ENCODE measurements around the gene EHD3. TPM values are rescaled to one million over a fixed set of nuclear protein-coding genes. Genes with fewer than 3 reads are reported as not detected.

Gene EHD3
- total RNA-seq, 8 experiments from 2014 or later, result 0.91 to 53.7 (median 7.8) TPM

- no peak within 1 kb of the TSS for H3K27ac ChIP-seq
- 25 to 90% (median 58%) methylated on average over 1 to 5 of the region's 6 CpGs; no CpG with 5 or more reads in 2 of the 10 experiments for WGBS, 10 experiments
- ATAC-seq (replicated peaks in 6 of 8), result no peak
- in situ Hi-C loops (cut with MboI; ENCODE audit: low pct_unique_long_range_greater_than_20kb in 2 of 9, low sequenced_read_pairs in 9 of 9, unreplicated experiment in 9 of 9), result no loop called here
- H3K4me1 ChIP-seq (replicated peaks in 1 of 2), result peaks cover 6 to 27% of the 10 kb centered on the region in 2 donors
- H3K4me3 ChIP-seq, result no peak within 1 kb of the TSS
These were observed 16.3 kb upstream of the EHD3 start, which contains the start of gene CAPN14 for GRCh38 chr2:31217465-31218200. Gene CAPN14 (minus strand): TSS chr2:31217515. CDS start chr2:31205447, 12,068 bp downstream.

GRCh38 chr2:31219131-31219969 is 14.6 kb upstream of the EHD3 start:
- ATAC-seq (replicated peaks in 6 of 8), result peak in 2 of 8 experiments; percentile 33 to 41
- in situ Hi-C loops (cut with MboI; ENCODE audit: low pct_unique_long_range_greater_than_20kb in 2 of 9, low sequenced_read_pairs in 9 of 9, unreplicated experiment in 9 of 9), result no loop called here
- Histone ChIP-seq H3K4me1 (replicated peaks in 1 of 2) (peaks cover 0 to 12% of the 10 kb centered on the region in 2 donors), H3K4me3 (no peak overlapping the region), H3K27ac (no peak overlapping the region)
- WGBS, 10 experiments, result 8 to 80% (median 59%) methylated on average over 1 to 8 of the region's 11 CpGs

GRCh38 chr2:31221544-31221943 is 12.4 kb upstream of the EHD3 start:
- ATAC-seq (replicated peaks in 6 of 8), result no peak
- Histone ChIP-seq H3K4me1 (replicated peaks in 1 of 2) (no peaks in the 10 kb centered on the region), H3K27ac (no peak overlapping the region), H3K4me3 (no peak overlapping the region)
- in situ Hi-C loops (cut with MboI; ENCODE audit: low pct_unique_long_range_greater_than_20kb in 2 of 9, low sequenced_read_pairs in 9 of 9, unreplicated experiment in 9 of 9), result no loop called here
- 10 to 75% (median 42%) methylated on average over 2 to 6 of the region's 6 CpGs; no CpG with 5 or more reads in 1 of the 10 experiments for WGBS, 10 experiments

- Histone ChIP-seq H3K4me3 (no peak overlapping the region), H3K4me1 (replicated peaks in 1 of 2) (no peaks in the 10 kb centered on the region), H3K27ac (no peak overlapping the region)
- in situ Hi-C loops (cut with MboI; ENCODE audit: low pct_unique_long_range_greater_than_20kb in 2 of 9, low sequenced_read_pairs in 9 of 9, unreplicated experiment in 9 of 9), result no loop called here
- ATAC-seq (replicated peaks in 6 of 8), result no peak
- WGBS, 10 experiments, result 57 to 97% (median 88%) methylated on average over 1 to 4 of the region's 4 CpGs; no CpG with 5 or more reads in 2 of the 10 experiments
These were observed 11.9 kb upstream of the EHD3 start for GRCh38 chr2:31222071-31222470.

- Histone ChIP-seq H3K27ac (no peak overlapping the region), H3K4me1 (replicated peaks in 1 of 2) (no peaks in the 10 kb centered on the region), H3K4me3 (no peak overlapping the region)
- no peak for ATAC-seq (replicated peaks in 6 of 8)
- WGBS, 10 experiments, result 65 to 100% (median 92%) methylated on average over 1 to 4 of the region's 4 CpGs; no CpG with 5 or more reads in 4 of the 10 experiments
- in situ Hi-C loops (cut with MboI; ENCODE audit: low pct_unique_long_range_greater_than_20kb in 2 of 9, low sequenced_read_pairs in 9 of 9, unreplicated experiment in 9 of 9), result no loop called here
These were observed 10.9 kb upstream of the EHD3 start for GRCh38 chr2:31223026-31223425.

GRCh38 chr2:31223749-31224148 is 10.2 kb upstream of the EHD3 start:
- ATAC-seq (replicated peaks in 6 of 8), result peak in 4 of 8 experiments; percentile 14 to 61 (median 50)
- Histone ChIP-seq H3K4me3 (no peak overlapping the region), H3K4me1 (replicated peaks in 1 of 2) (no peaks in the 10 kb centered on the region), H3K27ac (no peak overlapping the region)
- in situ Hi-C loops (cut with MboI; ENCODE audit: low pct_unique_long_range_greater_than_20kb in 2 of 9, low sequenced_read_pairs in 9 of 9, unreplicated experiment in 9 of 9), result no loop called here
- 20 to 100% (median 77%) methylated on average over 1 to 6 of the region's 7 CpGs for WGBS, 10 experiments

- WGBS, 10 experiments, result 0 to 80% (median 50%) methylated on average over 1 to 2 of the region's 2 CpGs; no CpG with 5 or more reads in 3 of the 10 experiments
- in situ Hi-C loops (cut with MboI; ENCODE audit: low pct_unique_long_range_greater_than_20kb in 2 of 9, low sequenced_read_pairs in 9 of 9, unreplicated experiment in 9 of 9), result no loop called here
- no peak for ATAC-seq (replicated peaks in 6 of 8)
- no peak overlapping the region for H3K27ac ChIP-seq
- no peak overlapping the region for H3K4me3 ChIP-seq
- no peaks in the 10 kb centered on the region for H3K4me1 ChIP-seq (replicated peaks in 1 of 2)
These were observed 7.7 kb upstream of the EHD3 start for GRCh38 chr2:31226266-31226665.

GRCh38 chr2:31227110-31227509 is 6.8 kb upstream of the EHD3 start:
- in situ Hi-C loops (cut with MboI; ENCODE audit: low pct_unique_long_range_greater_than_20kb in 2 of 9, low sequenced_read_pairs in 9 of 9, unreplicated experiment in 9 of 9), result no loop called here
- no peak overlapping the region for H3K4me3 ChIP-seq
- ATAC-seq (replicated peaks in 6 of 8), result peak in 1 of 8 experiments; percentile 24
- no peak overlapping the region for H3K27ac ChIP-seq
- WGBS, 10 experiments, result 6 to 83% (median 64%) methylated on average over 1 to 6 of the region's 6 CpGs; no CpG with 5 or more reads in 2 of the 10 experiments
- H3K4me1 ChIP-seq (replicated peaks in 1 of 2), result no peaks in the 10 kb centered on the region

GRCh38 chr2:31227711-31228125 is 6.2 kb upstream of the EHD3 start:
- no peak overlapping the region for H3K27ac ChIP-seq
- in situ Hi-C loops (cut with MboI; ENCODE audit: low pct_unique_long_range_greater_than_20kb in 2 of 9, low sequenced_read_pairs in 9 of 9, unreplicated experiment in 9 of 9), result no loop called here
- ATAC-seq (replicated peaks in 6 of 8), result no peak
- H3K4me3 ChIP-seq, result no peak overlapping the region
- 64 to 100% (median 90%) methylated on average over 2 to 5 of the region's 10 CpGs; no CpG with 5 or more reads in 3 of the 10 experiments for WGBS, 10 experiments
- H3K4me1 ChIP-seq (replicated peaks in 1 of 2), result no peaks in the 10 kb centered on the region

GRCh38 chr2:31228717-31229116 is 5.2 kb upstream of the EHD3 start:
- Histone ChIP-seq H3K27ac (no peak overlapping the region), H3K4me1 (replicated peaks in 1 of 2) (peaks cover 7 to 9% of the 10 kb centered on the region in 2 donors), H3K4me3 (no peak overlapping the region)
- WGBS, 10 experiments, result 17 to 86% (median 57%) methylated on average over 1 to 3 of the region's 3 CpGs; no CpG with 5 or more reads in 2 of the 10 experiments
- in situ Hi-C loops (cut with MboI; ENCODE audit: low pct_unique_long_range_greater_than_20kb in 2 of 9, low sequenced_read_pairs in 9 of 9, unreplicated experiment in 9 of 9), result no loop called here
- no peak for ATAC-seq (replicated peaks in 6 of 8)

- H3K27ac ChIP-seq, result no peak overlapping the region
- H3K4me1 ChIP-seq (replicated peaks in 1 of 2), result peaks cover 17 to 21% of the 10 kb centered on the region in 2 donors
- no peak overlapping the region for H3K4me3 ChIP-seq
- in situ Hi-C loops (cut with MboI; ENCODE audit: low pct_unique_long_range_greater_than_20kb in 2 of 9, low sequenced_read_pairs in 9 of 9, unreplicated experiment in 9 of 9), result no loop called here
- no peak for ATAC-seq (replicated peaks in 6 of 8)
- WGBS, 10 experiments, result 47 to 94% (median 73%) methylated on average over 3 of the region's 3 CpGs; no CpG with 5 or more reads in 1 of the 10 experiments
These were observed 3.2 kb upstream of the EHD3 start for GRCh38 chr2:31230751-31231150.

GRCh38 chr2:31231571-31232302 is 2.2 kb upstream of the EHD3 start:
- H3K27ac ChIP-seq, result no peak overlapping the region
- ATAC-seq (replicated peaks in 6 of 8), result no peak
- WGBS, 10 experiments, result 65 to 100% (median 79%) methylated on average over 1 to 15 of the region's 15 CpGs
- in situ Hi-C loops (cut with MboI; ENCODE audit: low pct_unique_long_range_greater_than_20kb in 2 of 9, low sequenced_read_pairs in 9 of 9, unreplicated experiment in 9 of 9), result no loop called here
- peaks cover 27 to 31% of the 10 kb centered on the region in 2 donors for H3K4me1 ChIP-seq (replicated peaks in 1 of 2)
- H3K4me3 ChIP-seq, result no peak overlapping the region
